Endothelial cell (in vitro differentiated cells): ENCODE data around the gene SRGN. TPM values are rescaled to one million over a fixed set of nuclear protein-coding genes. Genes with fewer than 3 reads are reported as not detected.

Experiments
- DNase-seq: peaks from one replicate; pipeline ENCODE4 v3.0.0; 2021; ENCODE audit warnings: low spot score
- H3K27ac Mint-ChIP-seq: one replicate; pipeline ENCODE4 v1.8.0; 2021; ENCODE audit warnings: mixed read lengths, inconsistent platforms; ENCODE audit not compliant: unreplicated experiment
- H3K27me3 Mint-ChIP-seq: one replicate; pipeline ENCODE4 v1.8.0; 2021; ENCODE audit warnings: mild to moderate bottlenecking, moderate library complexity, mixed read lengths, inconsistent platforms; ENCODE audit not compliant: unreplicated experiment
- H3K36me3 Mint-ChIP-seq: one replicate; pipeline ENCODE4 v1.8.0; 2021; ENCODE audit warnings: mild to moderate bottlenecking, low read depth, mixed read lengths, inconsistent platforms; ENCODE audit not compliant: unreplicated experiment
- H3K4me1 Mint-ChIP-seq: one replicate; pipeline ENCODE4 v1.8.0; 2021; ENCODE audit warnings: mild to moderate bottlenecking, mixed read lengths, inconsistent platforms; ENCODE audit not compliant: unreplicated experiment
- H3K4me3 Mint-ChIP-seq: one replicate; pipeline ENCODE4 v1.8.0; 2021; ENCODE audit warnings: mild to moderate bottlenecking, mixed read lengths, inconsistent platforms; ENCODE audit not compliant: unreplicated experiment
- H3K9me3 Mint-ChIP-seq: one replicate; pipeline ENCODE4 v1.8.0; 2021; ENCODE audit warnings: mixed read lengths, inconsistent platforms; ENCODE audit not compliant: unreplicated experiment
- CTCF ChIP-seq: fragments of 200-600 bp; sonication (generic); IDR thresholded peaks from one replicate; pipeline ENCODE4 v1.5.0; 2021; ENCODE audit warnings: antibody characterized with exemption; ENCODE audit not compliant: unreplicated experiment
- total RNA-seq: library from RNA; stranded (reverse); fragmentation: NEBNext Ultra II Directional; extraction: Animal tissue kit (Norgen Biotek cat#: 25700); gene quantifications from one replicate; pipeline ENCODE4 v1.2.1, GENCODE V29; 2021; ENCODE audit not compliant: unreplicated experiment

The SRGN gene
- total RNA-seq, 1 donor from 2014 or later = 4.7 TPM

DNA sequence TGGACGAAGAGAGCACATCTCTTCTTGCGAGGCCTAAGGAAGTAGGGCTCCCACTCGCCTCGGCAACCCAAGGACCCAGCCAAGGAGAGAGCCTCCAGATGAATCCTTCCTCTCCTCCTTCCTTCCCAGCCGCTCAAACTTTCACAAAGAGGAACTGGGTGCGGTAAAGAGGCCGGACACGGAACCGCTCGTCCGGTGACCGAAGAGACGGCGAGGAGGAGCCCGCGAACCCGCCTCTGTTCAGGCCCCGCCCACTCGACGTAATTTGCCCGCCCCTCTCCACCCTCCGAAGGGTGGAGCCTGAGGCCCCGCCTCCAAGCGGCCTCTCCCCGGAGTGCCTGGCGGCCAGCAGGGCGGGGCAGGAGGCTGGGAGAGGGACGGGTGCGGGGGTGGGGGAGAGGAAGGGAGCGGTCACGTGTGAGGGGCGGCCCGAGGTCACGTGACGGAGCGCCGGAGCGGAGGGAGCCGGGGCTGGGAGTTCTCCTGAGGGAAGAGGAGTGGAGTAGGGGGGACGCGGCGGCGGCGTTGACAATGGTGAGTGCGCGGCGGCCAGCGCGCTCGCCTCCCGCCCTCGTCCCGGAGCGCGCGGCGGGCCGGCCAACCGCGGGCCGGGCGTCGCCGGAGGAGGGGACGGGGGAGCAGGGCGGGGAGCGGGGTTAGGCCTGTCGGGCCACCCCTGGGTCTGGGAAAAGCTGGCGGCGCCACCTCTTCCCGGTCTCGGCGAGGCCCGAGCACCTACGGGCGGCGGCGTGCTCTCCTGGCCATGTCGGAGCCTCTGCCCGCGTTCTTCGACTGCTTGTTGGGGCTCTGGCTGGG is 36.1 kb downstream of the SRGN start, which contains the start of gene VPS26A:
TSS of gene VPS26A (plus strand) at position 432 of the 816 bp plus-strand sequence. CDS start at position 532, 100 bp downstream.
- peak within 1 kb of the TSS; percentile 97 for H3K4me3 Mint-ChIP-seq
- peak; percentile 100 for DNase-seq
- no peaks in the 10 kb centered on the region for H3K4me1 Mint-ChIP-seq
- H3K27me3 Mint-ChIP-seq = peaks cover 6% of the 10 kb centered on the region
- no peak for TF ChIP-seq CTCF
- H3K27ac Mint-ChIP-seq = peak within 1 kb of the TSS; percentile 96
- no peaks in the 10 kb centered on the region for H3K36me3 Mint-ChIP-seq
- H3K9me3 Mint-ChIP-seq = no peaks in the 10 kb centered on the region

DNA sequence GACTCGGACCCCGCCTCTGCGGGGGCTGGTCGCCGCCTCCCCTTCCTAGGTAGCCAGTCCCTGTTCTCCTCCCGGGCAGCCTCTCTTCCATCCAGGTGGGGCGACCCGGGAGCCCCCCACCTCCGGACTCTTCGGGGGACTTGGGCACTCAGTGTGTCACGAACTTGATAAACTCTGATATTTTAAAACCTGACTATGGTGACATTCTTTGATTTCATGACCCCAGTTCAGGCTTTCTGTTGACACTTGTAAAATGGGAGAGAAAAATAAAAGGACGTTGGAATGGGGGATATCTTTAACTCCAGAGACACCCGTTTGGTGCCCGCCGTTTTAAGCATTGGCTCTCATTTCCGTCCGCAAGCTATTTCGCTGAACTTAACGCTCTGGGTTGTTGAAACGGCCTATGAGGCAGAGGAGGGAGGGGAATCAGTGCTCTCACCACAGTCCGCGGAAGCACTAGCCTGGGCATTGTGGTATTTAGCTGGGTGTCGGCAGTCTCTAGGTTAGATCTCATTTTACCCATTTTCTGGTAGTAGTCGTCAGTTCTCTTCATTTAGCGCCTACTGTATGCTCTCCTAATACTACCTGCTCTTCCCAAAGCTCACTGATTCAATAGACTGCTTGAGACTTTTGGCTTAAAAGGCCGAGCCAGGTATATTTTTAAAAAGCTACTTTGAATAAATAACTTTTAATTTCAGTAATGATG is 36.8 kb downstream of the SRGN start:
- Mint-ChIP-seq H3K27ac (peak overlapping the region; percentile 93), H3K4me3 (peak overlapping the region; percentile 97), H3K36me3 (no peaks in the 10 kb centered on the region), H3K4me1 (no peaks in the 10 kb centered on the region), H3K27me3 (peaks cover 6% of the 10 kb centered on the region), H3K9me3 (no peaks in the 10 kb centered on the region)
- DNase-seq = peak; percentile 42
- no peak for TF ChIP-seq CTCF

- Mint-ChIP-seq H3K27ac (no peak overlapping the region), H3K27me3 (peaks cover 6% of the 10 kb centered on the region), H3K4me3 (peak overlapping the region; percentile 97), H3K4me1 (no peaks in the 10 kb centered on the region), H3K36me3 (no peaks in the 10 kb centered on the region), H3K9me3 (no peaks in the 10 kb centered on the region)
- no peak for TF ChIP-seq CTCF
- no peak for DNase-seq
Measured at GRCh38 chr10:69125554-69125953, 37.7 kb downstream of the SRGN start.

DNA sequence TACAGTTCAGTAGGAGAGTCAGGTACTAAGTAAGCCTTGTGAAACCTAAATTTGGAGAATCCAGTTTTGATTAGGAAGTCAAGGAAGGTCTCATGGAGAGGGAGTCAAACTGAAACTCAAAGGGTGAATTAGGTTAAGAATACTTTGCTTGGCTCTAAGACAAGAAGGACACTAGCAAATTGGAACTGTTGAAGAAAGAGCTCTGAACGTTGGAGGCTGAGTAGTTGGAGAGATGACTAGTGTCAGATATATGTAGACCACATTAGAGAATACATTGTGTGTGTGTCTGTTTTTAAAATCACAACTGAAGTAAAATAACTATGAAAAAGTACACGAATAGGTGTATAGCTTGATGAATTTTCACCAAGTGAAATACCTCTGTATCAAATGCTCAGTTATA is 42.3 kb downstream of the SRGN start:
- no peaks in the 10 kb centered on the region for H3K9me3 Mint-ChIP-seq
- no peak for DNase-seq
- no peak overlapping the region for H3K27ac Mint-ChIP-seq
- H3K36me3 Mint-ChIP-seq = no peaks in the 10 kb centered on the region
- TF ChIP-seq CTCF = no peak
- no peaks in the 10 kb centered on the region for H3K27me3 Mint-ChIP-seq
- no peaks in the 10 kb centered on the region for H3K4me1 Mint-ChIP-seq
- H3K4me3 Mint-ChIP-seq = no peak overlapping the region

DNA sequence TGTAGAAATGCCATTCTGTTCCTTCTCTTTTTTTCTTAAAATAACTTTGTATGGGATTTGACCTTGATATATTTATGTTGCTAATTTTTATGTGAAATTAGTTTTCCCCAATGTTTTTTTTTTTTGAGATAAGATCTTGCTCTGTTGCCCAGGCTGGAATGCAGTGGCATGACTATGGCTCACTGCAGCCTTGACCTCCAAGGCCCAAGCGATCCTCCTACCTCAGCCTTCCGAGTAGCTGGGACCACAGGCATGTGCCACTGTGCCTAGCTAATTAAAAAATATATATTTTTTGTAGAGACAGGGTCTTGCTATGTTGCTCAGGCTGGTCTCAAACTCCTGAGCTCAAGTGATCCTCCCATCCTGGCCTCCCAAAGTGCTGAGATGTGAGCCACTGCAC is 52.1 kb downstream of the SRGN start:
- H3K27ac Mint-ChIP-seq = no peak overlapping the region
- H3K36me3 Mint-ChIP-seq = no peaks in the 10 kb centered on the region
- no peaks in the 10 kb centered on the region for H3K27me3 Mint-ChIP-seq
- H3K9me3 Mint-ChIP-seq = no peaks in the 10 kb centered on the region
- H3K4me3 Mint-ChIP-seq = no peak overlapping the region
- no peak for DNase-seq
- TF ChIP-seq CTCF = no peak
- H3K4me1 Mint-ChIP-seq = no peaks in the 10 kb centered on the region
